COR-L47 (cell line): ENCODE results near the gene ERV3-1.
A peak's percentile ranks its signal among the peaks of the same experiment; 100 is the strongest.
"Not testable (repeated sequence)": the region's sequence is repeated elsewhere in the genome, so short reads cannot be mapped to it uniquely, and the experiment has no call there.

Experiments used
- DNase-seq: peaks from one replicate; lab custom pipeline; 2025; lab: John Stamatoyannopoulos, UW

ERV3-1 gene

GRCh38 chr7:65001291-65001814, 5.1 kb downstream of the ERV3-1 start:
- no peak for DNase-seq

DNA sequence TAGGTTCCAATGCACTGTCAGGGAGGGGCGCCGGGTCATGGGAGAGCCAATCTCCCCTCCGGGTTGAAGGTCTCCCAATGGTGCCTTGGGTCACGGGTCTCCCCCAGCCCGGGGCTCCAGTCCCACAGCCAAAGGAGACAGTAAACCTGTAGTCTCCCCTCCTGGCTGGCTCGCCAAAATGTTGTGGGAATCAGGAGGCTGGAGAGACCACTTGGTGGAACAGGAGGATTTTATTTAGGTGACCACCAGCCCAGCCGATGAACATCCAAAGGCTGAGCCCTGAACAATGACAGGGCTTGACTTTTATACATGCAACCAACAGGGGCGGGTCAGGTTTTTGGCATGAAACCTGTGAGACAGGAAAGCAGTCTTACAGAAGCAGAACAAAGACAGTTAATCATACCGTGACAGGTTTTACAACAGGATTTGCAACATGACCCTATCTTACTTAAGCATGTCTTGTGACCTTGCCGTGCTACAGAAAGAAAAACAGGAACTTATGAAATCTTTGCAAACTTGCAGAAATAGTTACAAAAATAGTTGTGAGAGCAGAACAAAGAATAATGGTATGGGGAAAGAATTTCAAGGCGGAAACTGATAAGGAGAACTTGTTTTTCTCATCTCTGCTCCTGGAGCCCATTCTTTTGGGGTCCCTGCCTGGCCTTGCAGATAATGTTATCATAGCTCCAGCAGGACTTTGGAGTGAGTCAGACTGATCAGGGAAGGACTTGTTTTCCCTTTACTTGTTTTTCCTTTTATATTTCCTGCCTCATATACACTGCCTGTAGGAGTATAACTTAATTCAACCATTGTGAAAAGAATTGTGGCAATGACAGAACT, 7.1 kb downstream of the ERV3-1 start:
- DNase-seq: no peak

GRCh38 chr7:64998865-64999164, 7.7 kb downstream of the ERV3-1 start:
- no peak for DNase-seq

GRCh38 chr7:64997927-64998391, 8.5 kb downstream of the ERV3-1 start:
- DNase-seq: no peak

DNA sequence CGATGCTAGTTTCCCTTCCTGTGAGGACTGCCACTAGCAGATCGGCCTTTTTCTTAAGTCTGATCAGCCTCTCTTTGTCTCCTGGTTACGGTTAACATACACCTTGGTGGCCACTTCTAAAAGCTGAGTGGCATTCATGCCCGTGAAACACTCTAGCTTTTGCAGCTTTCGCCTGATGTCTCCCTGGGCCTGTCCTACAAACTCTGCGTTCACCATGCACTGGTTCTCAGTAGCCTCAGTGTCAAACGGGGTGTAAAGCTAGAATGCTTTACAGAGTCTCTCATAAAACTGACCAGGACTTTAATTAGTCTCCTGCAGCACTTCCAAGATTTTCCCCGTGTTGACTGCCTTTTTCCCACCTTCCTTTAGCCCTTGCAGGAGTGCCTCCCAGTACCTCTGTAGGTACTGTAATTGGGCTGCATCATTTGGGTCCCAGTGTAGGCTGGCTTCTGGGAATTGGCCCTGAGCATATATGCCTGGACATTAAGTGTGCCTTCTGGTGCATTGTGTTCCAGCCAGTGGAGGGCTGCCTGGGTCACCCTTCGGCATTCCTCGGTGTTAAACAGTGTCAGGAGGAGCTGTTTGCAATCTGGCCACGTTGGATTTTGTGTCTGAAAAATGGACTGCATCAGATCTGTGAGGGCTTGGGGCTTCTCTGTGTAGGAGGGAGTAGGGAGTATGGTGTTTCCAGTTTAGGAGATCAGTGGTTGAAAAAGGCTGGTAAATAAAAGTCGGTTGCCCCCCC, 9.2 kb downstream of the ERV3-1 start:
- no peak for DNase-seq

- no peak for DNase-seq
These were observed 10.2 kb downstream of the ERV3-1 start for GRCh38 chr7:64996305-64996704.

DNA sequence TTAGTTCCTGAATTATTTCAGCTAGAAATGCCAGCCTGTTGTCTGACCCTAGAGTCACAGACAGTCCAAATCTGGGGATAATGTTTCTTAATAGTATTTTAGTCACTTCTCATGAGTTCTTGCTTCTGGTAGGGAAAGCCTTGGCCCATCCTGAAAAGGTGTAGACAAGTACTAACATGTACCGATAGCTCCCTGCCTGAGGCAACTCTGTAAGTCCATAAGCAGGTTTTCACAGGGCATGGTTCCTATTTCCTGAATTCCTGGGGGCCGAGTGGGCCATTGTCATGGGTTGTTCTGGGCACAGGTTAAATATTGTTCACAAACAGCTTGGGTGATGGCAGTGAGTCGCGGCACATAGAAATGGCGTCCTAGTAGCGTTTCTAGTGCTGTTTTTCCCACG, 12.6 kb downstream of the ERV3-1 start:
- DNase-seq: no peak

DNA sequence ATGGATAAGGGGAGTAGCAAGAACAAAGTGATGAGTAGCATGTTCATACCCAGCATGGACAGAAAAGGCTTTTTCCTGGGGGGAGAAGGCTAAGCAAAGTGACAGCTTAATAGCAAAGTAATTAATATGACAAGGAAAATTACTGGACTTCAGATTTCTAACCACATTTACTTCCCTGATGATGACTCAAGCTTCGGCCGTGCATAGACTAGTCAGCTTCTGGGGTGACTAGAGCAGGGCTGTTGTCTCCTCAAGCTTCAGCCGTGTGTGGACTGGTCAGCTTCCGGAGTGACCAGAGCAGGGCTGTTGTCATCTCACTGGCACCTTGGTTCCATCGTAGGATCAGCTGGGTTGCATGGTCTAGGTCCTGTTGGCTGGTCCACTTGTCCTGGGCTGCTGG, 13.5 kb downstream of the ERV3-1 start:
- DNase-seq: no peak

DNA sequence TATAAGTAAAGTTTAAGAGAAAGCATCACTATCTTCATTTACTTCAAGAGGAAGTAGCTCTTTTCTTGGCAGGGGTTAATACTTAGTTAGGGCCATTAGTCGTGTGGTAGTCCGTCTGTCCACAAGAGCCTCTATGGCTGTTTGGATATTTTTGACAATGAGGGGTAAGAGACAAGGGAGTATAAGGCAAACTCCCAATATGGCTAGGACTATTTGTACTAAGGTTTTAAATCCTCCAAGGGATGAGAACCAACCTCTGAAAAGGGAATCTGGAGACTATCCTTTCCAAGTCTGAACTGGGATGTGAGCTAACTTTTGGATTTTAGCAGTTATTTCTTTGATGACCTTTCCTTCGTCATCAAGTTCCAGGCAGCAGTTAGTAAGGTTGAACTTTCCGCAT, 15.6 kb downstream of the ERV3-1 start, which contains the start of gene ZNF117:
TSS of gene ZNF117 (minus strand) at position 101 of the 400 bp plus-strand sequence.
- DNase-seq: no peak

- DNase-seq: no peak
These were observed 16.3 kb downstream of the ERV3-1 start for GRCh38 chr7:64990216-64990615.

DNA sequence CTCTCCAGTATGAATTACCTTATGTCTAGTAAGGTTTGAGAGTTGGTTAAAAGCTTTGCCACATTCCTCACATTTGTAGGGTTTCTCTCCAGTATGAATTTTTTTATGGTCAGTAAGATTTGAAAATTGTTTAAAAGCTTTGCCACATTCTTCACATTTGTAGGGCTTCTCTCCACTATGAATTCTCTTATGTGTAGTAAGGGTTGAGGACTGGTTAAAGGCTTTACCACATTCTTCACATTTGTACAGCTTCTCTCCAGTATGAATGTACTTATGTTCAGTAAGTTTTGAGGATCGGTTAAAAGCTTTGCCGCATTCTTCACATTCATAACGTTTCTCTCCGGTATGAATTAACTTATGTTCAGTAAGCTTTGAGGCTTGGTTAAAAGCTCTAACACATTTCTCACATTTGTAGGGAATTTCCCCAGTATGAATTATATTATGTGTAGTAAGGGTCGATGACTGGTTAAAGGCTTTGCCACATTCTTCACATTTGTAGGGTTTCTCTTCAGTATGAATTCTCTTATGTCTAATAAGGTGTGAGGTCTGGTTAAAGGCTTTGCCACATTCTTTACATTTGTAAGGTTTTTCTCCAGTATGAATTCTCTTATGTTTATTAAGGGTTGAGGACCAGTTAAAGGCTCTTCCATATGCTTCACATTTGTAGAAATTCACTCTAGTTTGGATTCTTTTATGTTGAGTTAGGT, 27.8 kb downstream of the ERV3-1 start:
- DNase-seq: no peak

DNA sequence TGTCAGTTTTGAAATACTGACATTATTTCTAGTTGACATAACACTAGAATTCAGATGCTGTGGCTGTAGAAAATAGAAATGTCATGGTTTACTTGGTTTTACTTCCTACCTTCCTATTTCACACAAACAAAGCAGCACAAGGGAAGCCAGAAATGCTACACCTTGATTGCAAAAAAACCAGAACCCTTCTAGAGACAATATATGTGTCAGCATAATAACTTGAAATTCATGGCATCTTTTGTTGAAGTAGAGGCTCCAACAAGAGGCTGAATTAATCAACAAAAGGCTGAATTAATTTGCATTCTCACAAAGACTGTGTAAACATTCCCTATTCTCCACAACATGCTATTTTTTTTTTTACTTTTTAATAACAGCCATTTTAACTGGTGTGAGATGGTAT, 40.9 kb downstream of the ERV3-1 start:
- no peak for DNase-seq

DNA sequence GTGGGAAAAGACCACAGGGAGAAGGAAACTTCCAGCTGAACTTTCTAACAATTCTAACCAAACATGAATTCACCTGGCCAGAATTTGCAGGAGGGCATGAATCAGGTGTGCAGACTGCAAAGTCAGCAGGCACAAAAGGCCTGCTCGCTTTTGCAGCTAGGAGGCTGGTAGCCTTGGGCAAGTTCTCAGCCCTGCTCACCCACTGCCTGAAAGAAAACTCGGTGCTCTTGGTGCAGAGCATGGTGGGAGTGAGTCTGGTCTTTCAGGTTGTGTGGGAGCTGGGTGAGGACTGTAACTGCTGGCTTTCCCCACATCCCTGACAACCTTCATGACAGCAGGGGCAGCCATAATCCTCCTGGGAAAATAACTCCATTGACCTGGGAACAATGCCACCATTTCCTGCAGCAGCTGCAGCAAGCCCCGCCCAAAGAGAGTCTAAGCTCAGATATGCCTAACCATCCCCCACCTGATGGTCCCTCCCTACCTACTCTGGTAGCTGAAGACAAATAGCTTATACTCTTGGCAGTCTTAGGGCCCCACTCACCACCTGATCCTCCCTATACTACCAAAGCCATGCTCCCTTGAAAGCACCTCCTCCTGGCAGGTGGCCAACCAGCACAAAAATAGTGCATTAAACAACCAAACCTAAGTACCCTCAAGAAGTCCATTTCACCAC, 47.3 kb downstream of the ERV3-1 start:
- DNase-seq: peak; percentile 50

DNA sequence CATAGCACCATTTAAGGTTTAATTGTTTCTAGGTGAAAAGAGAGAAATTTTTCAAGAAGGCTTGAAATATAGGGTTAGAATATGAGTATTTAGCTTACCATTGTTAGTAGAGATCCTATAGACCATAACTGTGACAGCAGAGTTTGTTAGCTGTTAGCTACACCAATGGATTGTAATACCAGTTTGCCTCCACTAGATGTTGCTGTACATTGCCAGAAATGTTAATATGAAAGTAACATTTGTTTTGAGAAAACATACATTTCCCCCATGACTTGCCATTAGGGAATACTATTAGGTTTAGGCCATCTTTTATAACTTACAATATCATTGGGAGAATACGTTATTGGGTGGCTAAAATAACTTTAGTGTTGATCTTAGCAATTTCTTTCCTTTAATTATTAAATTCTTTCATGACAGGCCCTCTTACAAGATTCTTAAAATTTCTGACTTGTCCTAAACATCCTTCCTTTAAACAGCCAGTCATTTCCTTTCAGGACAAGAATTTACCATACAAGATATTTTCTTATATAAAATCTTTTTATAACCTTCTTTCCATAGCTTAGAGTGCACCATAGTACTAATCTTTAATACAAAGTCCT, 55.1 kb downstream of the ERV3-1 start:
- DNase-seq: peak; percentile 43

GRCh38 chr7:64950673-64951072, 55.8 kb downstream of the ERV3-1 start:
- not testable (repeated sequence) for DNase-seq

DNA sequence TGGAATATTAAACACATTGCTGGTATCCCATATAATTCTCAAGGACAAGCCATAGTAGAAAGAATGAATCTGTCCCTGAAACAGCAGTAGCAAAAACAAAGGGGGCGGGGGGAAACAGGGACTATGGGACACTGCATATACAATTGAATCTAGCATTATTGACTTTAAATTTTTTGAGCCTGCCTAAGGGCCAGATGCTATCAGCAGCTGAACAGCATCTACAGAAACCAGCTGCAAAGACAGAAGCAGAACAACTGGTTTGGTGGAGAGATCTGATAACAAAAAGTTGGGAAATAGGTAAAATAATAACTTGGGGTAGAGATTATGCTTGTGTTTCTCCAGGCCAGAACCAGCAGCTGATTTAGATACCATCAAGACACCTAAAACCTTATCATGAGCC, 57.7 kb downstream of the ERV3-1 start:
- not testable (repeated sequence) for DNase-seq

GRCh38 chr7:64947252-64948000, 59.1 kb downstream of the ERV3-1 start:
- no peak for DNase-seq

DNA sequence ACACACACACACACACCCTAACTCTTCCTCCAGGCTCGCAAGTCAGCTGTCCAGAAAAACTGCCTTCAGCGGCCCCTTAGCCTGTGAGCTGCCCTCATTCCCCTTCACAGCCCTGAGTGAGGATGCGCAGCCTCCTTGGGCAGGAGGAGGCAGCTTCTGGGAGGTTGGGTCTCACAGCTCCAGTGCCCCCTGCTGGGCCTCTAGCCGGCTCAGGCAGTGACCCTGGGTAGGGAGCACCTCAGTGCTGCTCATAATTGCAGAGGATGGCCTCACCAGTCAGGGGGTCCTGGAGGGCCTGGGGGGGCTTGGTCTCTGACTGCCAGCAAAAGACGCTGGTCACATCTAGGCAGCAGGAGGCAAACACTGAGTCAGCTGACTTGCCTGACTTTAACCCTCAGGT, 59.7 kb downstream of the ERV3-1 start:
- DNase-seq: no peak

DNA sequence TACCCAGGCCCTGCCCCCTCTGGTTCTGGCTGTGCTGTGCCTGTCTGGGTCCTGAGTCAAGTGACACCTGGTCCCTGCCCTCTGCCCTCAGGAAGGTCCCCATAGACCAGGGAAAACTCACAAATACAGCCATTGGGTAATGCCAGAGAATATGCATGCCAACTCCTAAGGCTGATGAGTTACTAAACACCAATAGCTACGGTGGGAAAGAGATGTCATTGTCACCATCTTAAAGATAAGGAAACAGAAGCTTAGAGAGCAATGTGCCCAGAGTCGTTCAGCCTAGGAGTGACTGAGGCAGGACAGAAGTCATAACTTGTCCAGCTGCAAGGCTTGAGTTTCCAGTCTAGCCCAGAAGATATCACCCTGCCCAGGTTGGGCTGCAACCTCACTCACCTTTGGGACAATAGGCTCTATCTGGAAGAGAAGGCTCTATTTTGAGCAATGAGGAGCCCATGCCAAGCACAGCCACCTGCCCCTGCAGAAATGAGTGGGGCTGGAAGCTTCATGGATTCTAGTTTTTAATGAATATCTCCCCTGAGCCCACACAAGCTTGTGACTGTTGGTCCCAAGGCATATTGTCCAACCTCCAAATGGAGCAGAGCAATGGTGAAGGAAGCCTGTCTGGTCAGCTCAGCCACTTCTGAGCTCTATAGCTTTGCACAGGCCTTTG, 60.8 kb downstream of the ERV3-1 start:
- no peak for DNase-seq
